HEK293 (cell line): ENCODE results near the gene SCYGR4.

Source experiments
- PRDM1 ChIP-seq: fragments of 450-650 bp; formaldehyde crosslinking; IDR thresholded peaks from 2 replicates; pipeline ENCODE4; 2016; ENCODE audit warnings: missing biosample characterization, missing genetic modification characterization
- ZBTB26 ChIP-seq: fragments of 450-650 bp; formaldehyde crosslinking; optimal IDR thresholded peaks from 2 replicates; pipeline ENCODE3; 2016; ENCODE audit warnings: missing biosample characterization, mild to moderate bottlenecking, missing genetic modification characterization
- ZNF114 ChIP-seq: fragments of 450-650 bp; formaldehyde crosslinking; IDR thresholded peaks from 2 replicates; pipeline ENCODE4 v1.5.0; 2017; ENCODE audit warnings: missing biosample characterization, missing genetic modification characterization
- ZNF140 ChIP-seq: fragments of 450-650 bp; formaldehyde crosslinking; IDR thresholded peaks from 2 replicates; pipeline ENCODE4 v1.5.1; 2016; ENCODE audit warnings: missing biosample characterization, missing genetic modification characterization
- ZNF18 ChIP-seq: fragments of 450-650 bp; formaldehyde crosslinking; IDR thresholded peaks from 2 replicates; pipeline ENCODE4 v1.5.1; 2016; ENCODE audit warnings: missing biosample characterization, missing genetic modification characterization
- ZNF449 ChIP-seq: fragments of 450-650 bp; formaldehyde crosslinking; IDR thresholded peaks from 2 replicates; pipeline ENCODE4 v1.5.1; 2017; ENCODE audit warnings: missing biosample characterization, mild to moderate bottlenecking, missing genetic modification characterization, moderate library complexity
- ZSCAN16 ChIP-seq: fragments of 450-650 bp; formaldehyde crosslinking; IDR thresholded peaks from 2 replicates; pipeline ENCODE4 v1.5.1; 2016; ENCODE audit warnings: missing biosample characterization, missing genetic modification characterization
- ZSCAN30 ChIP-seq: fragments of 450-650 bp; IDR thresholded peaks from 2 replicates; pipeline ENCODE4 v1.5.1; 2018; ENCODE audit warnings: missing biosample characterization, mild to moderate bottlenecking, missing genetic modification characterization, moderate library complexity
- TF ChIP-seq, protein P1 (sequence below): fragments of 450-650 bp; formaldehyde crosslinking; IDR thresholded peaks from 2 replicates; pipeline ENCODE4 v1.5.1; 2016; ENCODE audit warnings: missing biosample characterization, missing genetic modification characterization
- TF ChIP-seq, protein P2 (sequence below): sonication (generic); formaldehyde crosslinking; IDR thresholded peaks from 2 replicates; pipeline ENCODE4 v1.8.1; 2022; ENCODE audit warnings: mild to moderate bottlenecking, moderate library complexity, missing genetic modification reagents

DNA sequence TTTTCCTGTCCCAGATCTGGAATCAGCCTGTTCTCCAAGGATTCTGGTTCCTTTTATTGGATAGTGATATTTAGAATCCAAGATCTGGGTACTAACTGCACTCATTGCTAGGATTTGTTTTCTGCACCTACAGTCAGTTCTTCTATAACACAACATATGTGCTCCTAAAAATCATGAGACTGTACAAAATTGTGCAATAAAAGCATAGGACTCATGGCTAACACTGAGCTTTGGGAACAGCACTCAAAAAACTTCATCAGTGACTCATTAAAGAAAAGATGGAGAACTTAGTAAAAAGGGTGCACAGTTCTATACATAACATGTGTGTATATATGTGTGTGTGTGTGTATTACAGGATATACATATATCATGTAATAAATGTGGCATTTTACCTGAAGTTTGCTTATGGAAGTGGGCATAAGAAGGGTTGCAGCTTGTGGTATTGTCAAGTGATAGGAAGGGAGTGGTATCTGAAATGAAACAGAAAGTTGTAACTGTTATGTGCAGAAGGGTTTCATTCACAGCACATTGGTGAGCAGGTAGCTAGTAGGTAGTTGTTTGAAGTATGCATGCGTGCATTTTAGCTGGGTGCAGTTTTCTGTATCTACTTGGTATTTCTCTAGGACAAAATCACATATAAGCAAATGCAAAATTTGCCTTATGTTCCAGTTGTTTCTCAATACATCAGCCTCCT is 24.5 kb upstream of the SCYGR4 start:
- TF ChIP-seq ZNF114 (no peak), ZNF18 (tag by site-specific recombination) (no peak), ZSCAN16 (tag by site-specific recombination) (no peak), ZBTB26 (tag by site-specific recombination) (no peak), ZNF449 (tag by site-specific recombination) (no peak), PRDM1 (tag by site-specific recombination) (no peak), ZSCAN30 (no peak), ZNF140 (tag by site-specific recombination) (no peak)
- TF ChIP-seq, protein P1, sequence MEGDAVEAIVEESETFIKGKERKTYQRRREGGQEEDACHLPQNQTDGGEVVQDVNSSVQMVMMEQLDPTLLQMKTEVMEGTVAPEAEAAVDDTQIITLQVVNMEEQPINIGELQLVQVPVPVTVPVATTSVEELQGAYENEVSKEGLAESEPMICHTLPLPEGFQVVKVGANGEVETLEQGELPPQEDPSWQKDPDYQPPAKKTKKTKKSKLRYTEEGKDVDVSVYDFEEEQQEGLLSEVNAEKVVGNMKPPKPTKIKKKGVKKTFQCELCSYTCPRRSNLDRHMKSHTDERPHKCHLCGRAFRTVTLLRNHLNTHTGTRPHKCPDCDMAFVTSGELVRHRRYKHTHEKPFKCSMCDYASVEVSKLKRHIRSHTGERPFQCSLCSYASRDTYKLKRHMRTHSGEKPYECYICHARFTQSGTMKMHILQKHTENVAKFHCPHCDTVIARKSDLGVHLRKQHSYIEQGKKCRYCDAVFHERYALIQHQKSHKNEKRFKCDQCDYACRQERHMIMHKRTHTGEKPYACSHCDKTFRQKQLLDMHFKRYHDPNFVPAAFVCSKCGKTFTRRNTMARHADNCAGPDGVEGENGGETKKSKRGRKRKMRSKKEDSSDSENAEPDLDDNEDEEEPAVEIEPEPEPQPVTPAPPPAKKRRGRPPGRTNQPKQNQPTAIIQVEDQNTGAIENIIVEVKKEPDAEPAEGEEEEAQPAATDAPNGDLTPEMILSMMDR (tag by site-specific recombination): no peak
- TF ChIP-seq, protein P2, sequence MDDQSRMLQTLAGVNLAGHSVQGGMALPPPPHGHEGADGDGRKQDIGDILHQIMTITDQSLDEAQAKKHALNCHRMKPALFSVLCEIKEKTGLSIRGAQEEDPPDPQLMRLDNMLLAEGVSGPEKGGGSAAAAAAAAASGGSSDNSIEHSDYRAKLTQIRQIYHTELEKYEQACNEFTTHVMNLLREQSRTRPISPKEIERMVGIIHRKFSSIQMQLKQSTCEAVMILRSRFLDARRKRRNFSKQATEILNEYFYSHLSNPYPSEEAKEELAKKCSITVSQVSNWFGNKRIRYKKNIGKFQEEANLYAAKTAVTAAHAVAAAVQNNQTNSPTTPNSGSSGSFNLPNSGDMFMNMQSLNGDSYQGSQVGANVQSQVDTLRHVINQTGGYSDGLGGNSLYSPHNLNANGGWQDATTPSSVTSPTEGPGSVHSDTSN (CRISPR knock-in tag): no peak
